ENCODE data around the gene PACS2. TPM values are rescaled to one million over a fixed set of nuclear protein-coding genes. Genes with fewer than 3 reads are reported as not detected.

The PACS2 gene
- total RNA-seq, 2 donors from 2014 or later: 117 to 121 TPM

DNA sequence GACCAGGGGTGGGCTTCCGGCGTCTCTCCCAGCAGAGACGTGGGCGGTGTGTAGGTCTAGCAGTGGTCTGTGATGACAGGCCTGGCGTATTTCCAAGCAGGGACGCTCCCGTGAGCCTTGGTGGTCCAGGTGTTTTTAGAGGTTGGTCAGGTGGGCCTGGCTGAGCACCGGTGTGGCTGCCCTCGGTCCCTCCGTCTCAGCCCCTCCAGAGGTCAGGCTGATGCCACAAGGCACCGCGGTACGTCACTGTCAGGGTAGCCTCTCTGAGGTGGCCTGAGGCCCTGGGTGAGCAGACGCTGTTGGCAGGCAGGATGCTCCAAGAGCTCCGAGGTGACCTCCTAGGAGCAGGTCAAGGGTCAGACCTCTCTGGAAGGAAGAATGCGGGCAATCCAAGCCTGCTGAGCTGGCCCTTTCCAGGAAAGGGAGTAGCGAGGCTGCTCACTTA, 118.6 kb downstream of the PACS2 start:
- no peak for DNase-seq
- H3K27ac ChIP-seq (ENCODE audit: low read depth, low read length): no peak overlapping the region
- H3K36me3 ChIP-seq (ENCODE audit: control insufficient read depth, insufficient read depth, low read length): peaks cover 27% of the 10 kb centered on the region
- H3K9me3 ChIP-seq (ENCODE audit: control insufficient read depth, low read length): peaks cover 6% of the 10 kb centered on the region
- H3K27me3 Mint-ChIP-seq (ENCODE audit: insufficient read depth): no peaks in the 10 kb centered on the region
- peaks cover 62% of the 10 kb centered on the region for H3K36me3 Mint-ChIP-seq (ENCODE audit: low read depth)
- H3K9me3 Mint-ChIP-seq: peaks cover 7% of the 10 kb centered on the region
- no peak overlapping the region for H3K9ac ChIP-seq (ENCODE audit: extremely low read depth, low read length, poor library complexity, severe bottlenecking)
- TF ChIP-seq, protein P1, sequence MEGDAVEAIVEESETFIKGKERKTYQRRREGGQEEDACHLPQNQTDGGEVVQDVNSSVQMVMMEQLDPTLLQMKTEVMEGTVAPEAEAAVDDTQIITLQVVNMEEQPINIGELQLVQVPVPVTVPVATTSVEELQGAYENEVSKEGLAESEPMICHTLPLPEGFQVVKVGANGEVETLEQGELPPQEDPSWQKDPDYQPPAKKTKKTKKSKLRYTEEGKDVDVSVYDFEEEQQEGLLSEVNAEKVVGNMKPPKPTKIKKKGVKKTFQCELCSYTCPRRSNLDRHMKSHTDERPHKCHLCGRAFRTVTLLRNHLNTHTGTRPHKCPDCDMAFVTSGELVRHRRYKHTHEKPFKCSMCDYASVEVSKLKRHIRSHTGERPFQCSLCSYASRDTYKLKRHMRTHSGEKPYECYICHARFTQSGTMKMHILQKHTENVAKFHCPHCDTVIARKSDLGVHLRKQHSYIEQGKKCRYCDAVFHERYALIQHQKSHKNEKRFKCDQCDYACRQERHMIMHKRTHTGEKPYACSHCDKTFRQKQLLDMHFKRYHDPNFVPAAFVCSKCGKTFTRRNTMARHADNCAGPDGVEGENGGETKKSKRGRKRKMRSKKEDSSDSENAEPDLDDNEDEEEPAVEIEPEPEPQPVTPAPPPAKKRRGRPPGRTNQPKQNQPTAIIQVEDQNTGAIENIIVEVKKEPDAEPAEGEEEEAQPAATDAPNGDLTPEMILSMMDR (conservative IDR thresholded peaks at IDR 0.05): no peak
- H3K4me1 Mint-ChIP-seq: no peaks in the 10 kb centered on the region
- no peak overlapping the region for H3K4me3 ChIP-seq (ENCODE audit: low read length)
- H3K4me3 Mint-ChIP-seq: no peak overlapping the region
- WGBS, 2 experiments (ENCODE audit: insufficient coverage in 1 of 2, insufficient read length in 1 of 2): 87 to 89% methylated on average over 14 to 17 of the region's 17 CpGs
- no peaks in the 10 kb centered on the region for H3K4me1 ChIP-seq (ENCODE audit: control insufficient read depth, insufficient read depth, low read length)
- no peak overlapping the region for H3K27ac Mint-ChIP-seq
- no peaks in the 10 kb centered on the region for H3K27me3 ChIP-seq (ENCODE audit: control insufficient read depth, insufficient read depth, low read length, poor library complexity, severe bottlenecking)

DNA sequence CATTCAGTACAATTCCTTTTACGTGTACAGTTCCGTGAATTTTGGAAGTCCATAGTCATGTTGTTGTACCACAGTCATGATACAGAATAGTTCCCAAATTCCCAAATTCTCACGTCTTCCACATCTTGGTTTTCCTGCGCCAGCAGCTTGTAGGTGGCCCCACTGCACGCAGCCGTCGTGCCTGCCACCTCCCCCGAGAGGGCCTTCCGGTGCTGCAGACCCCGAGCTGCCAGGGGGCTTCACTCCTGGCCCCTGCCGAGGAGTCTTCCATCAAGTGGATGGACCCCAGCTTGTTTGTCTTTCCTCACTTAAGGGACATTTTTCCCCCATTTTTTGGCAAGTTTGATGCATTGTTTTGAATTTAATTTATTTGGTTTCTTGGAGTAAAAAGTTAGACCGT, 121.9 kb downstream of the PACS2 start:
- Mint-ChIP-seq H3K4me1 (no peaks in the 10 kb centered on the region), H3K9me3 (no peaks in the 10 kb centered on the region), H3K4me3 (no peak overlapping the region), H3K36me3 (ENCODE audit: low read depth) (peaks cover 42% of the 10 kb centered on the region), H3K27me3 (ENCODE audit: insufficient read depth) (no peaks in the 10 kb centered on the region), H3K27ac (no peak overlapping the region)
- DNase-seq: no peak
- Histone ChIP-seq H3K4me3 (ENCODE audit: low read length) (no peak overlapping the region), H3K9me3 (ENCODE audit: control insufficient read depth, low read length) (no peaks in the 10 kb centered on the region), H3K27ac (ENCODE audit: low read depth, low read length) (no peak overlapping the region), H3K27me3 (ENCODE audit: control insufficient read depth, insufficient read depth, low read length, poor library complexity, severe bottlenecking) (no peaks in the 10 kb centered on the region), H3K36me3 (ENCODE audit: control insufficient read depth, insufficient read depth, low read length) (peaks cover 18% of the 10 kb centered on the region), H3K9ac (ENCODE audit: extremely low read depth, low read length, poor library complexity, severe bottlenecking) (no peak overlapping the region), H3K4me1 (ENCODE audit: control insufficient read depth, insufficient read depth, low read length) (no peaks in the 10 kb centered on the region)
- TF ChIP-seq, protein P1 (conservative IDR thresholded peaks at IDR 0.05): no peak
- WGBS, 2 experiments (ENCODE audit: insufficient coverage in 1 of 2, insufficient read length in 1 of 2): 94 to 96% methylated on average over 12 of the region's 12 CpGs

DNA sequence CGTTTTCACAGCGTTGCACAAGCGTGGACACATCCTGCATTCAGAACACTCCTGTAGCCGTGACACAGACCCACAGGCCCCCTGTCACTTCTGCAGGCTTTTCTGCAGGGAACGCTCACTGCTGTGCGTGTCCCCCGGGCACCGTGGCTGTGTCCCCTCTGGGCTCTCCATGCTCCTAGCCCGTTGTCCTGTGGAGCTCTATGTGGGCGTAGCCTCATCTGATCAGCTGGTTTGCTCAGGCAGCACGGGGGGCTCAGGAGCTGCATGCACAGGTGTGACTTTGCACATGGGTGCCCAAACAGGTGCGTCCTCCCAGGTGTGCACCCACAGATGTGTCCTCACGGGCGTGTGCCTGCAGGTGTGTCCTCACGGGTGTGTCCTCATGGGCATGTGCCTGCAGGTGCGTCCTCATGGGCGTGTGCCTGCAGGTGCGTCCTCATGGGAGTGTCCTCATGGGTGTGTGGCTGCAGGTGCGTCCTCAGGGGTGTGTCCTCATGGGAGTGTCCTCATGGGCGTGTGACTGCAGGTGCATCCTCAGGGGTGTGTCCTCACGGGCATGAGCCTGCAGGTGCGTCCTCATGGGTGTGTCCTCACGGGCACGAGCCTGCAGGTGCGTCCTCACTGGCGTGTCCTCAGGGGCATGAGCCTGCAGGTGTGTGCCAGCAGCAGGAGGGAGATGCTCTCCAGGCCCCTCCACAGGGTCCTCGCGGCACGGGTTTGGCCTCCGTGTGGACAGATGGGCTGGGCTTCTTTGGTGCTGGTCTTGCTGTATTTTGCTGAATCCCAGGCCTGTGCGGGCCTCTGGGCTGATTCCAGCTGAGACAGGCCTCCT, 122.6 kb downstream of the PACS2 start:
- Mint-ChIP-seq H3K27me3 (ENCODE audit: insufficient read depth) (no peaks in the 10 kb centered on the region), H3K4me1 (no peaks in the 10 kb centered on the region), H3K9me3 (no peaks in the 10 kb centered on the region), H3K4me3 (no peak overlapping the region), H3K36me3 (ENCODE audit: low read depth) (peaks cover 42% of the 10 kb centered on the region), H3K27ac (no peak overlapping the region)
- Histone ChIP-seq H3K27me3 (ENCODE audit: control insufficient read depth, insufficient read depth, low read length, poor library complexity, severe bottlenecking) (no peaks in the 10 kb centered on the region), H3K4me1 (ENCODE audit: control insufficient read depth, insufficient read depth, low read length) (no peaks in the 10 kb centered on the region), H3K4me3 (ENCODE audit: low read length) (no peak overlapping the region), H3K36me3 (ENCODE audit: control insufficient read depth, insufficient read depth, low read length) (peaks cover 17% of the 10 kb centered on the region), H3K27ac (ENCODE audit: low read depth, low read length) (no peak overlapping the region), H3K9me3 (ENCODE audit: control insufficient read depth, low read length) (no peaks in the 10 kb centered on the region), H3K9ac (ENCODE audit: extremely low read depth, low read length, poor library complexity, severe bottlenecking) (no peak overlapping the region)
- 93 to 98% methylated on average over 20 to 31 of the region's 31 CpGs for WGBS, 2 experiments (ENCODE audit: insufficient coverage in 1 of 2, insufficient read length in 1 of 2)
- TF ChIP-seq, protein P1 (conservative IDR thresholded peaks at IDR 0.05): no peak
- no peak for DNase-seq
